ENCODE results near the gene ZNF19.

The ZNF19 gene

DNA sequence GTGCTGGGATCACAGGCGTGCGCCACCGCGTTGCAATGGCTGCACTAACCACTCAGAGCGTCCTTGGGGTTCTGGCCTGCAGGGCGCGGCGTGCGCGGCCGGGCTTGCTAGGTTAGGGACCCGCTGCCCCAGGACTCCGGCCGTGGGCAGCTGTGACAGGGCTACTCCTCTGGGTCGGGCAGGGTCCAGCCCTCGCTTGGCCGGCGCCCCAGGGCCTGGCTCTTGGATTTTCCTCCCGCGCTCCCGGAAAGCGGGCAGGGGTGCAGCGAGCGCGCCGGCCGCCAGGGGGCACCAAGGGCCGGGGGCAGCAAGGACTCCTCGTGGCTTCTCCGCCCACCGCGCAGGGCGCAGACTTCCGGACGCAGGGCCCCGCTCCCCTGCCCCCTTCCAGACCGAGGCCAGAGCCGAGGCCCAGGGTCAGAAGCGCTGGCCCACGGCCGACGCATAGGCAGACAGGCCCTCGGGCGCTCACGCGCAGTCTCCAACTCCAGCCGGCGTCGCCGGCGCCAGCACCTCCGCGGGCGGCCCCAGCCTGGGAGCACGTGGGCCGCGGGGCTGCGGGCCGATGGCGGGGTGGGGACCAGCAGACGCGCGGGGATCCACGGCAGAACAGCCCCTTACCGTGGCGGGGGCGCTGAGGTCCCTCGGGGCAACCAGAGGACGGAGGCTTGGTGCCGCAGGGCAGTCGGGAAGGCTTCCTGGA is 47.6 kb downstream of the ZNF19 start:
- DNase-seq (ENCODE audit: low read depth), result no peak

DNA sequence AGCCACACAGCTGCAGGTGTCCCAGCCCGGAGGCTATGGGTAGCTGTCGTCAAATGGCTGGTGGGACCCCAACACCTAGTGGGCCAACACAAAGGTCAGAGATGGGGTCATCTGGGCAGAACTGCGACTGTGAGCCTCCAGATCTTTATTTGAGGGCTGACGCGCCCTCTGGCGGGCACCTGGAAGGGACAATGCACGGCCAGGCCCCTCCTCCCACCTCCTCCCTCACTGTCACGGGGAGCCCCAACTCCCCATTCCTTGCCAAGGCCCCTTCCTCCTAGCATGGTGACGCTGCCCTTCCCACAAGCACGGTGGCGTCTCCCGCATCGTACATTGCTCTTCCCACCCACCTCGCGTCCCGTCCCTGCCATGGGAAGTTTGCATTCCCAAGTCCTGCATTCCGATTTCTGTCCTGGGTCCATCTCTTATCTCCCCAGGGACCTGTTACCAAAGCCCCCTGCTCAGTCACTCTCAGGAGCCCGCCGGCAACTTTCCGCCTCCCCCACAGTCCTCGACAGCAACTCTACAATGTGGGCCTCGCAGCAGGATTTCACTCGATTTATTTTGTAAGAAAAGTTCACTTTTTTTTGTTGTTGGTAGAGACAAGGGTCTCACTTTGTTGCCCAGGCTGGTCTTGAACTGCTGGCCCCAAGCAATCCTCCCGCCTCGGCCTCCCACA is 48.3 kb downstream of the ZNF19 start:
- DNase-seq (ENCODE audit: low read depth), result no peak

DNA sequence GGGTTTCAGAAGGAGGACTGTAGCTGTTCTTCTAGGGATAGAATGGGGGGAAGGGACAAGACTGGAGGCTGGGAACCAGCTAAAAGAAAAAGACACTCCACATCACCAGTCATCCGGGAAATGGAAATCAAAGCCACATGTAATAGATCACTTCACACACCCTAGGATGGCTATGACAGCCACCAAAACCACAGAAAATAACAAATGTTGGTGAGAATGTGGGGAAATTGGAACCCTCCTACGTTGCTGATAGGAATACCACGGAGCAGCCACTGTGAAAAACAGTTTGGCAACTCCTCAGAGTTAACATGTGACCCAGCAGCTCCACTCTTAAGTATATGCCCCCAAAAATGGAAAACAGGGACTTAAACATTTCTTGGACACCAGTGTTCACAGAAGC is 49.6 kb downstream of the ZNF19 start:
- DNase-seq (ENCODE audit: low read depth), result peak; percentile 48

GRCh38 chr16:71436473-71436872 is 52.7 kb downstream of the ZNF19 start:
- DNase-seq (ENCODE audit: low read depth), result no peak

DNA sequence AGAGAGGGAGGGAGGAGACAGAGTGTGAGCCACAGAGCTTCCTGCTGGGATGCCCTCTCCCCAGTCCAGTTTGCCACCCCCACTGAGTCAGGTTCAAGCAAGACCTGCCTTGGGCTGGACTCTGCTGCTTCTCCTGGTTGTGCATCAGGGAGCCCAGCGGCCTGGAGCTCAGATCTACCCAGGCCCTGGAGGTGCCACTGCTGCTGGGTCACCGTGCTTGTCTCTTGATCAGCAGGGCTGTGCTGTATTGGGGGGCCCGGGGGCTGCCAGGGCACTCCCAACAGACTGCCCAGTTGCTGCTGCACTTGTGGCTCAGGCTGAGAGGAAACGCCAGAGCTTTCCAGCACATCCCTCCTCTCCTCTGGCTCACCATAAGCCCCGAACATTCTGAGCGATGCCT is 56.2 kb downstream of the ZNF19 start:
- no peak for DNase-seq (ENCODE audit: low read depth)

- DNase-seq (ENCODE audit: low read depth), result no peak
Measured at GRCh38 chr16:71431991-71432390, 57.1 kb downstream of the ZNF19 start.

DNA sequence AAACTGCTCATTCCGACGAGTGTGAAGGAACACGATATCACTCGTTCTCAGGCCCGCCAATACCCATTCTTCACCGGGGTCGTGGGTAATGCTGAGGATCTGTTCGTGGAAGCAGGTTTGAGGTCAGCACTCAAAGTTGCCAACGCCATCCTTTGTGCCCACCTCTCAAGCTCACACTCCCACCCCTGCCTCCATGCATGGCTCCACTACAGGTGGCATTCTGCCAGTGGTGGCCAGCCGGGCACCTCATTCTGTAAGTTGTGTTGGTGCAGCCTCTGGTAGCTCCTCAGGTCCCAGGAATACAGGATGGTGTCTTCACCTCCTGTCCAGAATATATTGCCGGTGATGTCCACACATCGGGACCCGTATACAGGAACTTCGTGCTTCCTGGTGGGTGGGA is 57.9 kb downstream of the ZNF19 start:
- no peak for DNase-seq (ENCODE audit: low read depth)

- DNase-seq (ENCODE audit: low read depth), result no peak
Measured at GRCh38 chr16:71430744-71431143, 58.4 kb downstream of the ZNF19 start.

- no peak for DNase-seq (ENCODE audit: low read depth)
Measured at GRCh38 chr16:71429581-71429980, 59.5 kb downstream of the ZNF19 start.

GRCh38 chr16:71428883-71429282 is 60.2 kb downstream of the ZNF19 start:
- no peak for DNase-seq (ENCODE audit: low read depth)

DNA sequence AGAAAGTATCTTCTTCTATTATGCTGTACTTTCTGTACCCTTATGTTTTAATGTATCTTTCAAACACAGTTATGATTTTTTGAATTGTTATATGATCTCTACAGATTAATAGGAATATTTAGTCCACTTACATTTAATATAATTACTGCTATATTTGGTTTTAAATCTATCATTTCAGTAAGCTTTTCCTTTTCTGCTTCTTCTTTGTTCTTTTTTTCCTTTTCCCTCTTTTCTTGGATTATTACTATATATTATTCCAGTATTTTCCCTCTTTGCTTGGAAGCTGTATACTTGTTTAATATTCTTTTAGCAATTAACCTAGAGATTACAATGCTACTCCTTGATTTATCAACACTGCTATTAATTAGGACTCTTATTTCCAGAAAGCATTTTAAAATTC is 60.7 kb downstream of the ZNF19 start:
- DNase-seq (ENCODE audit: low read depth), result no peak

DNA sequence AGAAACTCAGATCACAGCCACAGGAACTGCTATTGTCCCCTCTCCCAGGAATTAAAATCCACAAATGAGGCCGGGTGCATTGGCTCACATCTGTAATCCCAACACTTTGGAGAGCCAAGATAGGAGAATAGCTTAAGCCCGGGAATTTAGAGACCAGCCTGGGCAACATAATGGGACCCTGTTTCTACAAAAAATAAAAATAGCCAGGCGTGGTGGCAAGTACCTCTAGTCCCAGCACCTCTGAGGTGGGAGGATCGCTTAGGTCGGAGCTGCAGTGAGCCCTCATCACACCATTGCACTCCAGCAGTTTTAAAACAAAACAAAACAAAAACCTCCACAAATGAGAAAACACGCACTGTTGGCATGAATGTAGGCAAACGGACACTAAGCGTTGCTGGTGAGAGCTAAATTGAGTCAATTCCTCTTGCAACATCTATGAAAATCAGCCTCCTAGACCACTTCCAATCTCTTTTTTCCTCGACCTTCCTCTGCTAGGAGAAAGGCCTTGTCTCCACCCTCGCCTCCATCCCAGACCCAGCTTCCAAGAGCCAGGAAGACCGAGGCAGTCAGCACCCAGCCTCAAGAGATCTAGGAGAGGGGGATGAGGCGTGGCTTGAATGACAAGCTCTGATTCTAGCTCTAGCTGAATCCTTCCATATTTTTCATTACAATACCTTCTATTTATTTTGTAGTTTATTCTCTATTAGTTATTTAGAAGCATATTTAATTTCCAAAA is 62.1 kb downstream of the ZNF19 start:
- DNase-seq (ENCODE audit: low read depth), result no peak

DNA sequence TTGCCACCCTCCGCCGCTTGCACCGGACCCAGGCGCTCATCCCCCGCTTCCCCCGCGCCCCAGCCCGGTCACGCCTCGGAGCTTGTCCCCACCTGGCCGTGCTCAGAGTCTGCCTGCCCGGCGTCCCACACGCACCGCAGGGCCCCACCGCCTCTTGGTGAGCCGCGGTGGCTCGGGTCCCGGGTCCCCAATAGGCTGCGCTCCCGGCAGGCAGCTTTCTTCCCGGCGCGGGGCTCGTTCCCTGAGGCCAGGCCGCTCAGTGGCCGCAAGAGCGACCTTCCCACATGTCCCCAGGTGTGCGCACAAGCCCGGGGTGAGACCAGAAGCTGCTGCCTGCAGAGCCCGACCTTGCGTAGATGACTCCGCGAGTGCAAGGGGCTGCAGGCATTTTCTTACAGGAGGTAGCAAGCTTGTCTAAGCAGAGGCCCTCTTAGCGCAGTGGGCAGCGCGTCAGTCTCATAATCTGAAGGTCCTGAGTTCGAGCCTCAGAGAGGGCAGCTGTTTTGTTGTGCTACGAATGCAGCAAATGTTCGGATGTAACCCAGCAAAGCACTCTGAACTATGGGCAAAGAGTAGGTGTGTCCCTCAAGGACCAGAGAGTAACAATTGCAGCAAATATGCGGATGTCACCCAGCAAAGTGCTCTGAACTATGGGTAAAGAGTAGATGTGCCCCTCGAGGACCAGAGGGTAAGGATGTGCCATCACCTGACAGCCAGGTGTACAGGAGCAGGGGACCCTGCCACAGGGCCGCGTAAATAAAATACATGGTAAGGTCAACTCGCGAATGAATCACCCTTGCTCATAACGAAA is 62.9 kb downstream of the ZNF19 start:
- peak; percentile 84 for DNase-seq (ENCODE audit: low read depth)

DNA sequence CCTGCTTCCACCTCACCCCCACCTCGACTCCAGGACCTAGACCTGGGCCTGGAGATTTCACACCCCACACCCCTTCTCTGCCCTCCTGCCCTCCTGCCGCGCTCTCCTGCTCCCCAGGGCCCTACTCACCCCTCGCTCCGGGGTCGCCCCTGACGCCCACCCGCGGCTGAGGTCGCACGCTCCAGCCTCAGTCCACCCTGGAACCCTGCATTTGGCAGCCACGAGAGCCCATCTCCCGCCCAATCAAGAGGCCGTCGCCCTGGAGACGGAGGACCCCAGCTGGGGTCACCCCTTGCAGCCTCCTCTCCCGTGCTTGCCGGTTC is 63.4 kb downstream of the ZNF19 start:
- DNase-seq (ENCODE audit: low read depth), result no peak

DNA sequence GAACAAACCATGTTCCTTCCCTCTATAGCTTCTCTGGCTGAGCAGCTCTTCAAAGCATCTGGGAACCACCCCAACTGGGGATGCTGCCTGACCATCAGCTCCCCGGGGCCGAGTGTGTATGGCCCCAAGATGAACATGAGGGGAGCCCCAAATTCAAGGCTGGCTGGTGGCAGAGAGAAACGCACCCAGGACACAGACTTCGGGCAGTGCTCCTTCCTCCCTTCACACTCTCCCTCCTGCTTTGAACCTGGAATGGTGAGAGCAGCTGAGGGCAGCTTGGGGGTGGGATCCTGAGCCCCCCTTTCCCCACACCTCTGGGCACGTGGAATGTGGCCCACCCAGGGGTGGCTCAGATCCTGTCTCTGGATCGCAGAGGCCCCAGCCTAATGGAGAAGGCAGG is 64.5 kb downstream of the ZNF19 start:
- DNase-seq (ENCODE audit: low read depth), result no peak

DNA sequence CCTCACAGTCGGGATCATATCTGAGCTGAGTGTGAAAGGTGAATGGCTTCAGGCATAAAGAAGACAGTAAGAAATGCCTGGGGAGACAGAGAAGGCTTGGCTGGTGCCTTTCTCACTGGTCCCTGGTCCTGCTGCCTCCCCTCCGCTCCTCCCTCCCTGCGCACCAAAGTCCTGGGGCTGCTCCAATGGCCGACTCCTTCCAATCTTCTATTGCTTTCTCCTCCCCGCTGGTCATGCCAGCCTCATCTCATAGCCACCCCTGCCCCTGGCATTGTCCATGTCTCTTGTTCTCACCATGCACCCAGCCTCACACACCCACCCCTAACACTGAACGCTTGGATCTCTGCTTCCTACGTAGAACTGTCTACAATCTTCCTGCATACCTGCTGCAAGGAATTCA is 65.3 kb downstream of the ZNF19 start:
- no peak for DNase-seq (ENCODE audit: low read depth)
